Measurements from ENCODE around the gene KCNK13.

DNA sequence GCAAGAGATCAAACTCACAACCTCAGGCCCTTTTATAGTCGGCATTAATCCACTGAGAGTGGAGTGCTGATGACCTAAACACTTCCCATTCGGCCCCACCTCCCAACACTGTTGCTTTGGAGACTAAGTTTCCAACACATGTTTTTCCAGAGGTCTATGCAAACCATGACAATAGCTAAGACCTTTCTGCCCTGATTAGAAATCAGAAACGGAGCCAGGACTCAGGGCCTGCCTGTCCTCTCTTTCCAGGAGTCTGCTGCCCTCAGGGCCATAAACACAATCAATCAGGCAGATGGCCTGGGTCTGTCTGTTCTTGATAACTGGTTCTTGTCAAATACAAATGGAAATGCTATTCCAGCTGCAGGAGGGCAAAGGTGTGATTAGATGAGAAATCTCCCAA is 97.4 kb downstream of the KCNK13 start:
- TF ChIP-seq, protein P1, sequence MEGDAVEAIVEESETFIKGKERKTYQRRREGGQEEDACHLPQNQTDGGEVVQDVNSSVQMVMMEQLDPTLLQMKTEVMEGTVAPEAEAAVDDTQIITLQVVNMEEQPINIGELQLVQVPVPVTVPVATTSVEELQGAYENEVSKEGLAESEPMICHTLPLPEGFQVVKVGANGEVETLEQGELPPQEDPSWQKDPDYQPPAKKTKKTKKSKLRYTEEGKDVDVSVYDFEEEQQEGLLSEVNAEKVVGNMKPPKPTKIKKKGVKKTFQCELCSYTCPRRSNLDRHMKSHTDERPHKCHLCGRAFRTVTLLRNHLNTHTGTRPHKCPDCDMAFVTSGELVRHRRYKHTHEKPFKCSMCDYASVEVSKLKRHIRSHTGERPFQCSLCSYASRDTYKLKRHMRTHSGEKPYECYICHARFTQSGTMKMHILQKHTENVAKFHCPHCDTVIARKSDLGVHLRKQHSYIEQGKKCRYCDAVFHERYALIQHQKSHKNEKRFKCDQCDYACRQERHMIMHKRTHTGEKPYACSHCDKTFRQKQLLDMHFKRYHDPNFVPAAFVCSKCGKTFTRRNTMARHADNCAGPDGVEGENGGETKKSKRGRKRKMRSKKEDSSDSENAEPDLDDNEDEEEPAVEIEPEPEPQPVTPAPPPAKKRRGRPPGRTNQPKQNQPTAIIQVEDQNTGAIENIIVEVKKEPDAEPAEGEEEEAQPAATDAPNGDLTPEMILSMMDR (tag by site-specific recombination; IDR thresholded peaks at IDR 0.05), result no peak
- TF ChIP-seq ZIC2 (tag by site-specific recombination; IDR thresholded peaks at IDR 0.05) (no peak), TCF7L2 (IDR thresholded peaks at IDR 0.05; ENCODE audit: borderline replicate concordance, low read depth, low read length) (no peak), REST (tag by site-specific recombination; IDR thresholded peaks at IDR 0.05) (no peak), ZNF529 (tag by site-specific recombination; IDR thresholded peaks at IDR 0.05; ENCODE audit: insufficient replicate concordance) (no peak), ZNF223 (tag by site-specific recombination; IDR thresholded peaks at IDR 0.05) (no peak)

All from HEK293 (cell line).